SH-SY5Y (cell line): ENCODE measurements around the gene FAM13A.

Source experiments
- GATA2 ChIP-seq: IDR thresholded peaks from 2 replicates; pipeline ENCODE4 v1.6.1; 2011; ENCODE audit warnings: mild to moderate bottlenecking, low read depth, low read length
- GATA3 ChIP-seq: IDR thresholded peaks from 2 replicates; pipeline ENCODE4 v1.6.1; 2011; ENCODE audit warnings: low read depth, mild to moderate bottlenecking, low read length, moderate library complexity

DNA sequence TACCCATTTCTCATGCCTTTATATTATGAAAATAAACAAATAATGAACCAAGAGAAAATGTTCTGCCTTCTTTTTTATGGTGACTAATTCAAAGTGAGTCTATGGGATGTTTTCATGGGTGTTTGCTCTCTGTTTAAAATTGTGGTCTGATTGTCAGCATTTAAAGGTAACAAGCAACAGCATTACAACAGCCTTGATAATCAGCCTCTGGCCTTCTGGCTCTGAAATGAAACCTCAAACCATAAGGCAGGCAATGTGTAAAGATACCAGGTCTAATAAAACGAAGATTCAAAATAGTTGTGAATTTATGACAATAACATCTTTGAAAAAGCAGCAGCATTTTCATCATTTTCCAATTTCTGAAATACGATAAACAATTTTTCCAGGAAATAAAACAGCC is 63.7 kb downstream of the FAM13A start:
- TF ChIP-seq GATA3 (no peak), GATA2 (no peak)
